Right lung (tissue), 5 donors: ENCODE data around the gene COLGALT1. TPM values are rescaled to one million over a fixed set of nuclear protein-coding genes. Genes with fewer than 3 reads are reported as not detected.
"Not testable (repeated sequence)": the region's sequence is repeated elsewhere in the genome, so short reads cannot be mapped to it uniquely, and the experiment has no call there.

Experiments
- DNase-seq, 2 donors: peaks; one replicate each; pipeline ENCODE4 v3.0.0-alpha.2; 2013
- polyA plus RNA-seq, 5 donors: library from polyadenylated mRNA; unstranded; fragments of 120-200 nt; gene quantifications; one replicate each; pipeline versions ENCODE4 v1.2.1 to v1.2.3, GENCODE V29; 2013; ENCODE audit warnings: inconsistent platforms in 1 of 5, low replicate concordance in 1 of 5; ENCODE audit not compliant: insufficient read length in 5 of 5, insufficient read depth in 1 of 5

Gene COLGALT1
- polyA plus RNA-seq, 5 donors, result 51.9 to 71.3 (median 63.0) TPM

DNA sequence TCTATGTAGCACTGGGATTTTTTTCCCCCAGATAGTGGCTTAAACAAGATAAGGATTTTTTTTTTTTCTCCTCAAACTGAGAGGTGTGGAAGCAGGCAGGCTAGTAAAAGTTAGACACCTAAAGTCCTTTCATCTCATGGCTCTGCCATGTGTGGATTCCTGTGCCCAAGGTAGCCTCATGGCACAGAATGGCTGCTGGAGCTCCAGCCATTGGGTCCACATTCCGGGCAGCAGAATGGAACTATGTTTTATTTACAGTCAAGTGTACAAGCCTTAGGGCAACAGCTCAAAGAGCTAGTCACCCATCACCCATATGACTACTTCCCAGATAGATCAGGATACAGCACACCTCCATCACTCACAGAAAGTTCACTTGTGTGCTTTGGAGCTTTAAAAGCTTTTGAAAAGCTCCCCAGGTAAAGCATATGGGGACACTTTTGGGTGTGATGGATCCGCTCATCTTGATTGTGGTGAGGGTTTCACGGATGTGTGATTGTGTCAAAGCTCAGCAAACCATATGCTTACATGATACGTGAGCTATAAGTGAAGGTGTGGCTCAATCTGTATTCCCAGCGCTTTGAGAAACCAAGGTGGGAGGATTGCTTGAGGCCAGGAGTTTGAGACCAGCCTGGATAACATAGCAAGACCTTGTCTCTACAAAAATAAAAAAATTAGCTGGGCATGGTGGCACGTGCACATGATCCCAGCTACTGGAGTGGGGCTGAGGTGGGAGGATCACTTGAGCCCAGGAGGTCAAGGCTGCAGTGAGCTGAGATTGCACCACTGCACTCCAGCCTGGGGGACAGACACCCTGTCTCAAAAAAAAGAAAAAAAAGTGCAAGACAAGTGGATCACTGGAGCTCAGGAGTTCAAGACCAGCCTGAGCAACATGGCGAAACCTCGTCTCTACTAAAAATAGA is 25.9 kb upstream of the COLGALT1 start:
- no peak for DNase-seq

GRCh38 chr19:17530586-17530985 is 24.9 kb upstream of the COLGALT1 start:
- DNase-seq, result no peak

GRCh38 chr19:17532116-17532515 is 23.3 kb upstream of the COLGALT1 start:
- DNase-seq, result no peak

DNA sequence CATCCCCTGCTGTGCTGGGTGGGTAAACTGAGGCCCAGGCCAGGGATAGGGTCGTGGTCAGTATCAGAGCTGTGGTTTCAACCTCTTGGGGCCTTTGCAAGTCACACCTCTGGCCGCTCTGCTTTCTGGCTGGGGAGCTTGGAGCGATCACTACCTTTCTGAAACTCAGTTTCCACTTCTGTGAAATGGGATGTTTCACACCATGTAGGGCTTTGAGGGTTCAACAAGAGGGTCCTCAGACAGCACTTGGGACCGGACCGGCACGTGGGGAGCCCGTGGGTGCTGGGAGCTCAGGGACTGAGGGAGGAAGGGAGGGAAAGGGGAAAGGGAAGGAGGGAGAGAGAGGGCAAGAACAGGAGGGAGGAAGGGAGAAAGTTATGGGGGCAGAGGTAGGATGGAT is 22.9 kb upstream of the COLGALT1 start:
- no peak for DNase-seq

GRCh38 chr19:17534767-17535166 is 20.7 kb upstream of the COLGALT1 start:
- no peak for DNase-seq

DNA sequence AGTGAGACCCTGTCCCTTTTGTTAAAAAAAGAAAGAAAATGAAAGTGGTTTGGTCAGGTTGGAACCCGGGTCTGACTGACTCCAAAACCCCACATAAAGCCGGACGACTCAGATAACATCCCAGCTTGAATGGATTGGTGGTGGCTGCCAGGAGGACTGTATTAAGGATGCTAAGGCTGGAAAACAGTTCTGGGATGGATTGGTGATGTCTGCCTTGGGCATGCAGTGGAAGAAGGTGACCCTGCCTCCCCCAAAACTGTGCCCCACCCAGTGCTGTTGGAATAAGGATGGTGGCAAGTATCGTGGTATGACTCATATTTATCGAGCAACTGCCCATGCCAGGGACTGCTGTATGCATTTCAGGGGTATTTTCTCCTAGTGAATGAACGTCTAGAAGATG is 18.5 kb upstream of the COLGALT1 start:
- no peak for DNase-seq

- DNase-seq, result no peak
Observed at GRCh38 chr19:17538684-17539237, 16.7 kb upstream of the COLGALT1 start.

GRCh38 chr19:17539238-17540117 is 16.0 kb upstream of the COLGALT1 start:
- peak; percentile 82 to 84 for DNase-seq

- DNase-seq, result no peak
Observed at GRCh38 chr19:17540174-17540573, 15.3 kb upstream of the COLGALT1 start.

- no peak for DNase-seq
Observed at GRCh38 chr19:17541184-17541759, 14.2 kb upstream of the COLGALT1 start.

- no peak for DNase-seq
Observed at GRCh38 chr19:17542042-17542441, 13.4 kb upstream of the COLGALT1 start.

- no peak for DNase-seq
Observed at GRCh38 chr19:17542793-17543582, 12.5 kb upstream of the COLGALT1 start.

DNA sequence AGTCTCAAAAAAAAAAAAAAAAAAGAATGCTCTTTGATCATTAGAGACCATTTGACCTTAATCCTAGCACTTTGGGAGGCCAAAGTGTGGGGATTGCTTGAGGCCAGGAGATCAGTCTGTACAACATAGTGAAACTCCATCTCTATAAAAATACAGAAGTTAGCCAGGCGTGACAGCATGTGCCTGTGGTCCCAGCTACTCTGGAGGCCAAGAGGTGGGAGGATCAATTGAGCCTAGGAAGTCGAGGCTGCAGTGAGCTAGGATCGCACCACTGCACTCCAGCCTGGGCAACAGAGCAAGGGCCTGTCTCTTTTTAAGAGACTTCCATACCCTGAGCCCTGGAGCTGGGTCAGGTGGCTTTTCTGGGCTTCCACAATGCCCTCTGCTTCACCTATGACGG is 11.5 kb upstream of the COLGALT1 start:
- no peak for DNase-seq

GRCh38 chr19:17544418-17544817 is 11.0 kb upstream of the COLGALT1 start:
- no peak for DNase-seq

GRCh38 chr19:17548145-17548544 is 7.3 kb upstream of the COLGALT1 start:
- DNase-seq, result no peak

GRCh38 chr19:17549085-17549740 is 6.2 kb upstream of the COLGALT1 start:
- no peak for DNase-seq

- no peak for DNase-seq
Observed at GRCh38 chr19:17550076-17550667, 5.3 kb upstream of the COLGALT1 start.

GRCh38 chr19:17552735-17553134 is 2.7 kb upstream of the COLGALT1 start:
- DNase-seq, result not testable (repeated sequence)

- DNase-seq, result peak; percentile 82 to 86
Observed at GRCh38 chr19:17553256-17553655, 2.2 kb upstream of the COLGALT1 start.

DNA sequence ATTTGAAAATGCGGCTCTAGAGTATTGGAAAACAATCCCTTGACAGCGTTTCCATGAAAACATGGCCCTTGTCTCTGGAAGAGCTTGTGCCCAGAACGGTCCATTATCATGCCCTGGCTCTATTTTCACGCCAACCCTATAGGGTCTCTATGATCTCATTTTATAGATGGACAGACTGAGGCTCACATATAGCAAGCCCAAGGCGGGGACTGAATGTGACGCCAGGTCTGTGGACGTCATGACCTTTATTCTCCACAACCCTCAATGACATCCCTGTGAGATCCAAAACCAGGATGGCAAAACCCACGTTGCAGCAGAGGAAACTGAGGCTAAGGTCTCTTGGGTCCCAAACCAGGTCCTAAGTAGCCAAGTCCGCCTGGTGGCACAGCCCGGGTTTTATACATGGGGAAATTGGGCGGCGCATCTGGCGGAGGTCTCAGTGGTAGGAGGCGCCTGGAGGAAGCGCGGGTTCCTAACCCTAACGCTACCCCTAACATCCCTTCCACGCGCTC is 425 bp upstream of the COLGALT1 start:
- DNase-seq, result no peak
